HCT116 (cell line): ENCODE results near the gene SCPEP1. TPM values are rescaled to one million over a fixed set of nuclear protein-coding genes. Genes with fewer than 3 reads are reported as not detected.
"Not testable (repeated sequence)": the region's sequence is repeated elsewhere in the genome, so short reads cannot be mapped to it uniquely, and the experiment has no call there.

Source experiments
- ATAC-seq: fragments of 200-7000 bp; cut with Tn5 transposase; 2 replicates; pipeline ENCODE4 v1.9.1; 2020; ENCODE audit warnings: mild to moderate bottlenecking, moderate library complexity
- BruUV-seq: library from RNA; stranded (reverse); fragments of 400-500 nt; replicated peaks from 2 replicates; lab custom pipeline; 2021; lab: Mats Ljungman, UMichigan
- CTCF ChIA-PET: fragments of 300-600 bp; sonication (Branson Sonifier 250); formaldehyde crosslinking; loops from one replicate; lab custom pipeline; 2021; ENCODE audit warnings: antibody characterized with exemption; lab: Charles Lee
- POLR2A ChIA-PET: fragments of 300-600, 350-600 bp; sonication (Branson Sonifier 250); formaldehyde crosslinking; loops from one replicate; lab custom pipeline; 2021; ENCODE audit warnings: antibody characterized with exemption; lab: Charles Lee
- RAD21 ChIA-PET, 2 experiments: fragments of 300-600 bp; sonication (Branson Sonifier 250); formaldehyde crosslinking; loops; one replicate each; lab custom pipeline; 2023; ENCODE audit warnings: low total read pairs in 2 of 2; ENCODE audit not compliant: uncharacterized antibody in 2 of 2, unreplicated experiment in 2 of 2, low non-redundant PET in 1 of 2; lab: Charles Lee
- DNase-seq: peaks from one replicate; pipeline ENCODE4 v3.0.0-alpha.2; 2010; ENCODE audit warnings: low read depth, low spot score
- H2AFZ ChIP-seq: fragments of 200-600 bp; shearing (Covaris generic), sonication (generic); 2 replicates; pipeline ENCODE4 v1.6.1; 2017; ENCODE audit warnings: low read depth, mixed run types, mixed read lengths, antibody characterized with exemption, low read length; ENCODE audit not compliant: poor library complexity, severe bottlenecking
- H3K27ac ChIP-seq: 2 replicates; pipeline ENCODE4 v1.5.1; 2012; ENCODE audit warnings: low read depth, low read length
- H3K27me3 ChIP-seq: fragments of 200-600 bp; sonication (generic); 2 replicates; pipeline ENCODE4 v1.6.1; 2016; ENCODE audit warnings: mixed run types, low read length, mixed read lengths; ENCODE audit not compliant: insufficient read depth
- H3K36me3 ChIP-seq, 2 experiments: fragments of 200-500 bp in 1 of 2; fragments of 200-600 bp in 1 of 2; sonication (Bioruptor generic) in 1 of 2; sonication (generic) in 1 of 2; 2 replicates each; pipeline versions ENCODE4 v1.5.1 to v1.6.1; 2014 to 2016; ENCODE audit warnings: low read length in 2 of 2, inconsistent platforms in 1 of 2, mixed read lengths in 1 of 2, mixed run types in 1 of 2; ENCODE audit not compliant: insufficient read depth in 2 of 2, control insufficient read depth in 1 of 2
- H3K4me1 ChIP-seq, 2 experiments: fragments of 200-600 bp in 1 of 2; sonication (generic) in 1 of 2; 2 replicates each; pipeline versions ENCODE4 v1.5.1 to v1.6.1; 2012 to 2017; ENCODE audit warnings: low read length in 2 of 2, inconsistent platforms in 1 of 2, mild to moderate bottlenecking in 1 of 2, mixed read lengths in 1 of 2, mixed run types in 1 of 2, moderate library complexity in 1 of 2; ENCODE audit not compliant: insufficient read depth in 2 of 2, control insufficient read depth in 1 of 2
- H3K4me2 ChIP-seq: fragments of 200-600 bp; sonication (generic); 2 replicates; pipeline ENCODE4 v1.6.1; 2017; ENCODE audit warnings: mixed run types, low read length, mixed read lengths
- H3K4me3 ChIP-seq, 2 experiments: fragments of 200-600 bp in 1 of 2; sonication (generic) in 1 of 2; replicated peaks in 1 of 2; 2 replicates each; pipeline ENCODE4 v1.5.1; 2011 to 2016; ENCODE audit warnings: low read length in 2 of 2, control low read depth in 1 of 2, low read depth in 1 of 2, mild to moderate bottlenecking in 1 of 2, mixed read lengths in 1 of 2, mixed run types in 1 of 2
- H3K79me2 ChIP-seq: fragments of 200-600 bp; sonication (generic); 2 replicates; pipeline ENCODE4 v1.6.1; 2017; ENCODE audit warnings: mild to moderate bottlenecking, mixed run types, low read length, moderate library complexity, mixed read lengths; ENCODE audit not compliant: insufficient read depth
- H3K9ac ChIP-seq: fragments of 200-600 bp; sonication (generic); 2 replicates; pipeline ENCODE4 v1.6.1; 2016; ENCODE audit warnings: low read length, mixed read lengths
- H3K9me2 ChIP-seq: fragments of 200-600 bp; sonication (generic), shearing (Covaris generic); 2 replicates; pipeline ENCODE4 v1.6.1; 2017; ENCODE audit warnings: mixed run types, mild to moderate bottlenecking, moderate library complexity; ENCODE audit not compliant: insufficient read depth
- H3K9me3 ChIP-seq, 2 experiments: fragments of 200-500 bp in 1 of 2; fragments of 200-600 bp in 1 of 2; sonication (Bioruptor generic) in 1 of 2; sonication (generic) in 1 of 2; 2 replicates each; pipeline ENCODE4 v1.6.1; 2014 to 2017; ENCODE audit warnings: low read length in 2 of 2, mixed read lengths in 2 of 2, inconsistent platforms in 1 of 2, low read depth in 1 of 2, mild to moderate bottlenecking in 1 of 2, mixed run types in 1 of 2, moderate library complexity in 1 of 2; ENCODE audit not compliant: control insufficient read depth in 1 of 2, insufficient read depth in 1 of 2
- H4K20me1 ChIP-seq: fragments of 200-600 bp; sonication (generic), shearing (Covaris generic); 2 replicates; pipeline ENCODE4 v1.6.1; 2017; ENCODE audit warnings: mixed run types, mild to moderate bottlenecking, moderate library complexity; ENCODE audit not compliant: insufficient read depth
- CEBPB ChIP-seq: IDR thresholded peaks from 2 replicates; pipeline ENCODE4 v1.6.1; 2012; ENCODE audit warnings: low read depth
- CTCF ChIP-seq, 3 experiments: fragments of 200-600 bp in 1 of 3; sonication (generic) in 1 of 3; IDR thresholded peaks in 2 of 3; conservative IDR thresholded peaks in 1 of 3; 2 replicates each; pipeline ENCODE4 v1.5.1; 2012 to 2017; ENCODE audit warnings: low read depth in 2 of 3, low read length in 2 of 3, antibody characterized with exemption in 1 of 3, borderline replicate concordance in 1 of 3, control low read depth in 1 of 3, mild to moderate bottlenecking in 1 of 3, mixed read lengths in 1 of 3, mixed run types in 1 of 3, moderate library complexity in 1 of 3; ENCODE audit not compliant: insufficient read depth in 1 of 3
- RAD21 ChIP-seq: IDR thresholded peaks from 2 replicates; pipeline ENCODE4 v1.6.1; 2012; ENCODE audit warnings: low read depth, mild to moderate bottlenecking
- intact Hi-C: fragments of 100-400 bp; cut with micrococcal nuclease; formaldehyde crosslinking; loops from 2 replicates; pipeline ENCODE4 v1.10.0; 2022
- total RNA-seq: library from RNA; stranded (reverse); gene quantifications from one replicate; pipeline ENCODE4 v1.2.1, GENCODE V29; 2021; ENCODE audit not compliant: unreplicated experiment

SCPEP1 gene
- total RNA-seq, 1 experiment from 2014 or later = 28.3 TPM

- H3K9me3 ChIP-seq, intact Hi-C loops, H3K4me2 ChIP-seq, DNase-seq, H2AFZ ChIP-seq, H3K27ac ChIP-seq, H3K4me3 ChIP-seq, H3K9ac ChIP-seq, H3K27me3 ChIP-seq, ATAC-seq, H3K9me2 ChIP-seq, H3K4me1 ChIP-seq, RAD21 ChIA-PET, H3K79me2 ChIP-seq: not testable (repeated sequence)
- Histone ChIP-seq H3K36me3 (peaks cover 28 to 64% of the 10 kb centered on the region in 2 experiments), H4K20me1 (peaks cover 11% of the 10 kb centered on the region; the same call in 1 of the 2 replicates)
- TSS peak; percentile 24 for BruUV-seq
- CTCF ChIA-PET = interaction anchor here (0.8 kb wide), 1 partner anchor 118 kb away, joined by 3 read pairs; no protein-coding TSS in a partner anchor
- POLR2A ChIA-PET = interaction anchor here (0.8 kb wide), 1 partner anchor 24 kb away, joined by 3 read pairs; the partner anchor contains the start of gene TRIM25
Observed at GRCh38 chr17:56938206-56938605, 39.7 kb upstream of the SCPEP1 start.

GRCh38 chr17:56939869-56940484, 38.0 kb upstream of the SCPEP1 start:
- Histone ChIP-seq H3K4me1 (peaks cover 4 to 6% of the 10 kb centered on the region in 2 experiments; a peak in 1 of 4 replicates), H3K4me3 (no peak overlapping the region), H3K4me2 (no peak overlapping the region), H3K36me3 (peaks cover 33 to 57% of the 10 kb centered on the region in 2 experiments), H2AFZ (no peak overlapping the region), H3K9me2 (no peaks in the 10 kb centered on the region), H3K79me2 (peaks cover 7% of the 10 kb centered on the region; the same call in 1 of the 2 replicates), H4K20me1 (peaks cover 11% of the 10 kb centered on the region; the same call in 1 of the 2 replicates), H3K27me3 (no peaks in the 10 kb centered on the region)
- CTCF ChIA-PET = interaction anchor here (0.7 to 1.4 kb wide), 8 partner anchors 26 to 440 kb away, joined by 3 to 25 read pairs (median 4); partner anchors contain the start of gene TRIM25
- no TSS peak for BruUV-seq
- intact Hi-C loops = loop anchor here (1.0 to 5.0 kb wide), 4 partner anchors 121 to 438 kb away; no protein-coding TSS in a partner anchor
- TF ChIP-seq CTCF (IDR thresholded peaks at IDR 0.05 in 2 of 3, conservative IDR thresholded peaks at IDR 0.05 in 1 of 3; ENCODE audit: borderline replicate concordance in 1 of 3, insufficient read depth in 1 of 3, low read depth in 2 of 3, low read length in 2 of 3) (peak; percentile 73 to 91 (median 84)), RAD21 (peak; percentile 94), CEBPB (no peak)
- TF ChIP-seq, all 23 proteins: peak for 2
- ChIA-PET RAD21 (interaction anchor here (0.6 to 1.5 kb wide), 3 partner anchors 68 to 440 kb away, joined by 3 to 6 read pairs (median 3); no protein-coding TSS in a partner anchor), POLR2A (interaction anchor here (0.7 to 1.4 kb wide), 2 partner anchors 26 to 43 kb away, joined by 4 to 5 read pairs; partner anchors contain the start of gene TRIM25)
- DNase-seq = peak; percentile 50
- H3K9ac ChIP-seq = no peak overlapping the region
- no peak overlapping the region for H3K27ac ChIP-seq
- peak; percentile 89 for ATAC-seq
- no peaks in the 10 kb centered on the region for H3K9me3 ChIP-seq
